HepG2 (cell line): ENCODE results near the gene MMP8.

Source experiments
- SMAD3 ChIP-seq: sonication (generic); formaldehyde crosslinking; IDR thresholded peaks from 2 replicates; pipeline ENCODE4 v1.4.0; 2020; ENCODE audit warnings: missing genetic modification reagents
- ZBTB21 ChIP-seq: sonication (generic); formaldehyde crosslinking; IDR thresholded peaks from 2 replicates; pipeline ENCODE4 v1.4.0; 2020; ENCODE audit warnings: missing genetic modification reagents
- ZBTB33 ChIP-seq: sonication (generic); formaldehyde crosslinking; IDR thresholded peaks from 2 replicates; pipeline ENCODE4 v1.4.0; 2020; ENCODE audit warnings: missing genetic modification reagents
- ZNF10 ChIP-seq: sonication (generic); formaldehyde crosslinking; IDR thresholded peaks from 2 replicates; pipeline ENCODE4 v1.4.0; 2020; ENCODE audit warnings: mild to moderate bottlenecking, low read depth, missing genetic modification reagents, borderline replicate concordance
- ZNF121 ChIP-seq: sonication (generic); formaldehyde crosslinking; IDR thresholded peaks from 2 replicates; pipeline ENCODE4 v1.5.0; 2020; ENCODE audit warnings: mild to moderate bottlenecking, missing genetic modification reagents
- ZNF652 ChIP-seq: IDR thresholded peaks from 2 replicates; pipeline ENCODE4 v1.6.1; 2016; ENCODE audit warnings: low read depth, borderline replicate concordance
- ZNF784 ChIP-seq: sonication (generic); formaldehyde crosslinking; IDR thresholded peaks from 2 replicates; pipeline ENCODE4 v1.5.1; 2020; ENCODE audit warnings: missing genetic modification reagents, mild to moderate bottlenecking, borderline replicate concordance
- ZSCAN22 ChIP-seq: sonication (generic); formaldehyde crosslinking; IDR thresholded peaks from 2 replicates; pipeline ENCODE4 v1.4.0; 2020; ENCODE audit warnings: mild to moderate bottlenecking, missing genetic modification reagents
- ZSCAN30 ChIP-seq: sonication (generic); formaldehyde crosslinking; IDR thresholded peaks from 2 replicates; pipeline ENCODE4 v1.5.0; 2020; ENCODE audit warnings: mild to moderate bottlenecking, missing genetic modification reagents

GRCh38 chr11:102716527-102716926 is 8.2 kb downstream of the MMP8 start:
- TF ChIP-seq ZBTB21 (no peak), ZSCAN30 (no peak), ZNF121 (CRISPR knock-in tag) (no peak), ZNF652 (no peak), ZBTB33 (CRISPR knock-in tag) (no peak), ZSCAN22 (CRISPR knock-in tag) (no peak), ZNF784 (CRISPR knock-in tag) (no peak), SMAD3 (CRISPR knock-in tag) (no peak), ZNF10 (CRISPR knock-in tag) (no peak)
